Right ventricle myocardium inferior (tissue), 1 donor: ENCODE measurements around the gene PWWP3B. TPM values are rescaled to one million over a fixed set of nuclear protein-coding genes. Genes with fewer than 3 reads are reported as not detected.
"Not testable (repeated sequence)": the region's sequence is repeated elsewhere in the genome, so short reads cannot be mapped to it uniquely, and the experiment has no call there.

Experiments
- ATAC-seq: fragments of 200-7000 bp; cut with Tn5 transposase; one replicate; pipeline ENCODE4 v1.9.1; 2020; ENCODE audit warnings: mild to moderate bottlenecking, moderate library complexity
- DNase-seq: peaks from one replicate; pipeline ENCODE4 v3.0.0; 2021; ENCODE audit errors: missing footprints
- intact Hi-C: fragments of 100-400 bp; cut with DNase I; formaldehyde crosslinking; loops from one replicate; pipeline ENCODE4 v1.11.0; 2022
- long read RNA-seq: library from polyadenylated mRNA; unstranded; transcript quantifications from one replicate; pipeline ENCODE4 v2.0.0, GENCODE V29; 2021
- total RNA-seq: library from RNA; stranded (reverse); fragmentation: NEBNext Ultra II Directional; extraction: Animal tissue kit (Norgen Biotek cat#: 25700); gene quantifications from one replicate; pipeline ENCODE4 v1.2.1, GENCODE V29; 2021
- donor health status: DM: no; HTN: yes; CAD: no; lungs with severe emphysema.

PWWP3B gene
- 11.5 TPM for total RNA-seq
- long read RNA-seq, full-length matches to known transcripts = 3 of 6 reads
- long read RNA-seq, partial matches to known transcripts = 1 of 6 reads
- long read RNA-seq, other reads (novel, unspliced or antisense) = 2 of 6 reads

- peak; percentile 74 for ATAC-seq
- no peak for DNase-seq
- intact Hi-C loops = no loop called here
Measured at GRCh38 chrX:106168107-106168506, at the start of gene PWWP3B. Gene PWWP3B, plus strand, starts transcription at chrX:106168305. Its CDS starts 37,128 bp downstream, at chrX:106205433.

- no peak for ATAC-seq
- DNase-seq = no peak
- intact Hi-C loops = no loop called here
Measured at GRCh38 chrX:106139048-106139447, 29.1 kb upstream of the PWWP3B start.

DNA sequence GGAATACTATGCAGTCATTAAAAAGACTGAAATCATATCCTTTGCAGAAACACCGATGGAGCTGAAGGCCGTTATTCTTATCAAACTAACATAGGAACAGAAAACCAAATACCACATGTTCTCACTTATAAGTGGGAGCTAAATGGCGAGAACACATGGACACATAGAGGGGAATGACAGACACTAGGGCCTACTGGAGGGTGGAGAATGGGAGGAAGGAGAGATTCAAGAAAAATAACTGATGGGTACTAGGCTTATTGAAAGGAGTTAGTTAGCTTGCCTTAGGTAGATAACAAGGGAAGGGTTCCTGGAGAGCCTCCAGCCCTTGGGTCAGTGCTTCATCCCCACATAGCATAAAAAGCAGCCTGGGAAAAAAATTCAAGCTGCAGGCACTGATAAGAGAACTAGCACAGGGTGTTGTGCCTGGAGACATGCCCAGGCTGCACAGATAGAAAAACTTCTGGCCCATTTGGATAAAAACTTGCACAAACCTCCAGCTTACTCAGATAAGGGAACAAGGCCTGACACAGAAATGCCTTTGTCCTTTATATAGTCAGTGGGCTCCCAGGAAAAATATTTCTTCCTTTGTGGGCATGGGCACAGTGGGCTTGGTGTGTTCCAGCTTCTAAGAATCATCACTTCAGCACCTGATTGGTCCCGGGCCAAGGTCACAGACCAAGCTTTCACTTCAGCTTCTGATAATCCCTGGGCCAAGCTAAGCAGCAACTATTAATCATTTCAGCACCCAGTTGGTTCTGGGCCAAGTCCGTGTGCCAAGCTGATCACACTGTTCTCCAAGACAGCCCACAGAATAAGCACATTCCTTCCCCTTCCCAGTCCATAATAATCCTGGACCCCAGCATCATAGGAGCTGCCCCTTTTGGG is 23.1 kb upstream of the PWWP3B start:
- intact Hi-C loops = no loop called here
- ATAC-seq (peak; percentile 79), DNase-seq (no peak)

DNA sequence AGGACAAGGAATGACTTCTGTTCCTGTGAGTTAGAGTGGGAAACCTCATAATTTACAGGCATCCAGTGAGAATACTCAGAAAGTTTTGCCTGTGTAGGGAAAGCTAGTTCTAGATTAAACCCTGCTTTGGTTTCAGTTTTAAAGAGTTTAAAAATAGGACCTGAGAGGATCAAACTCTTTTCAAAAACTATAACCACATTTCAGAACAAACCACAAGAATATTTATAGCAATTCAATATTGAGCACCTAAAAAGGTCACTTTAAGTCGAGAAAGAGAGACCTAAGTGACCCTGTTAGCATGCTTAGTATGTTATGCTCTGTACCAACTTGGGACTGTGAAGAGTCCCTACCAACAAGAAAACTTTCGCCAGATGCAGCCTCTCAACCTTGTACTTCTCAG is 17.4 kb upstream of the PWWP3B start:
- ATAC-seq (no peak), DNase-seq (no peak)
- intact Hi-C loops = no loop called here

DNA sequence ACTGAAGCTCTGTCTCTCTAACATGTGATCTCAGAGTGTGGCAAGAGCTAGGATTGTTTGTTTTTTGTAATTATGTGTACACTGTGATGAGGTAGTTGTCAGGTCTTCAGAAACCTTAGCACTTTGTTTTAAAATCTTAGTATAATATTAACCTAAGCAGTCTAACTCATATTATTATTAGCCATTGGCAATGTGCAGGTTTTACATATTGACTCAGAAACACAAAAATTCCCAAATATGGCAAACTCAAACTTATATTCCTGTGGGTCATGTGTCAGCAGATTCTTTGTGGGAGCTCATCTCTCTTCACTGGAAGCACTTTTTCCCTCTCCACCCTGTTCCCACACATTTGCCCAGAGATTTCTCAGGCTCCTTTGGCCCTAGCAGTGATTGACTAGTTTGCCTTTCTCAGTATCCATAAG is 8.2 kb upstream of the PWWP3B start:
- intact Hi-C loops = no loop called here
- DNase-seq (no peak), ATAC-seq (no peak)

DNA sequence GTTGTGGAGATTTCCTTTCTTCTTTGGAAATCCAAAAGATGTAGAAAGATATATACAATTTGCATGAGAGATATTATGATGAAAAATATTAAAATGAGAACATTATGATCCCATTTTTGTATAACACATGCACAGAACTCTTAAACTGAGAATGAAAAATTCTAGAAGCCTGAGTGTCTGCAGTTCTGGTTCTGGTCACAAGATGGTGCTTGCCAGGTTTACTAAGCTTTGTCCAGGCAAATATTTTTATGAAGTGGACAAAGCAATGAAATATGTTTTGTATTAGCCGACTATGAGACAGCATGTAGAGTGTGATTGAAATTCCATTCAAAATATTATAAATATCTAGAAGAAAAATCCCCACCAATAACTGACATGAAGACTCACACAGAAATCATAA is 2.2 kb downstream of the PWWP3B start:
- no peak for ATAC-seq
- intact Hi-C loops = loop anchor here (5.0 kb wide), 1 partner anchor 227 kb away; no protein-coding TSS in a partner anchor

DNA sequence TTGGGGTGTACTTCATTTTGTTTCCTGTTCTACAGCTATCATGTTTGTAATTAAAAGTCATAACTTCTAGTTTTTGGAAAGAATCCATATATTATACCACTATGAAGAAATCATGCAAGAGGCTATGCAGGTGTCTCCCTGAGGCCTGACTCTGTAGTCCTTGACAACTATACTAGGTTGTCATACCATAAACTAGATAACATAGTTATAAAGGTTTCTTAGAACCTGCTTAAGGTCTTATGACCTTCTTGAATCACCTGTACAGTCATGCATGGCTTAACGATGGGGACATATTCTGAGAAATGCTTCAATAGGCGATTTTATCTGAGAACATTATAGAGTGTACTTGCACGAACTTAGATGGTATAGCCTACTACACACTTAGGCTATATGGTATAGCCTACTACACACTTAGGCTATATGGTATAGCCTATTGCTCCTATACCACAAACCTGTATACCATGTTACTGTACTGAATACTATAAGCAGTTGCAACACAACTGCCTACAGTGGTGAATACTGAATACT is 3.3 kb downstream of the PWWP3B start:
- intact Hi-C loops = loop anchor here (5.0 kb wide), 1 partner anchor 226 kb away; no protein-coding TSS in a partner anchor
- DNase-seq (no peak), ATAC-seq (no peak)

More for the DNA sequence above, 2.2 kb downstream of the PWWP3B start:
- no peak for DNase-seq

- intact Hi-C loops = no loop called here
- DNase-seq (peak; percentile 82), ATAC-seq (peak; percentile 89)
Measured at GRCh38 chrX:106177106-106177981, 9.2 kb downstream of the PWWP3B start.

DNA sequence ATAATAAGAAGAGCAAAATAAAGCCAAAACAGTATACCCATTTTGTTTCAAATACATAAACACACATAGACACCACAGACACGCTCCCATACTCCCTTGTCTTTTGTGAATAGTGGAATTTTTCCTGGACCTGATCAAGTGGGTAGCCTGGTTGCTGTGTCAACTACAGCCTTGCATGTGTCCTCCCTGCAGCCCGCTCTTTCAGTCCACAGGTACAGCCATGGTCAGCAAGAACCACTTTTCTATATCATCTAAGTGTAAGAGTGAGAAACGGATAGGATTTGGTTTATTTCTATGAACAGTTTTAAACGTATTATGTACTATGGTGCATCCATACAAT is 9.8 kb downstream of the PWWP3B start:
- intact Hi-C loops = no loop called here
- ATAC-seq (no peak), DNase-seq (no peak)

DNA sequence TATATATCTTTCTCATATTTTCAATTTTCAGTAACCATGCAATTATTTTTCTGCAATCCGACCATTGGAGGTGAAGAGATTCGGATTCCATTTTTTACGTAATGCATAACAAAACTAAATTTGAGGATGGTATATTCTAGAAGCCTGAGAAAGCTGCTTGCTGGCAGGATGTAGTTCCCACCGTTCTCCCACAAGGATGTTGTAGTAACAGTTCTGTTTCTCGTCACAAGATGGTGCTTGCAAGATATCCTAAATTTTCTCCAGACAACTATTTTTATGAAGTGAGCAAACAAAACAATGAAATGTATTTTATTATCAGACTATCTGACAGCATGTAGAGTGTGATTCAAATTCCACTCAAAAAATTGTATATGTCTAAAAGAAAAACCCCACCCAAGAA is 10.7 kb downstream of the PWWP3B start:
- DNase-seq (no peak), ATAC-seq (no peak)
- intact Hi-C loops = no loop called here

GRCh38 chrX:106183685-106184084 is 15.6 kb downstream of the PWWP3B start:
- intact Hi-C loops, ATAC-seq, DNase-seq: not testable (repeated sequence)

DNA sequence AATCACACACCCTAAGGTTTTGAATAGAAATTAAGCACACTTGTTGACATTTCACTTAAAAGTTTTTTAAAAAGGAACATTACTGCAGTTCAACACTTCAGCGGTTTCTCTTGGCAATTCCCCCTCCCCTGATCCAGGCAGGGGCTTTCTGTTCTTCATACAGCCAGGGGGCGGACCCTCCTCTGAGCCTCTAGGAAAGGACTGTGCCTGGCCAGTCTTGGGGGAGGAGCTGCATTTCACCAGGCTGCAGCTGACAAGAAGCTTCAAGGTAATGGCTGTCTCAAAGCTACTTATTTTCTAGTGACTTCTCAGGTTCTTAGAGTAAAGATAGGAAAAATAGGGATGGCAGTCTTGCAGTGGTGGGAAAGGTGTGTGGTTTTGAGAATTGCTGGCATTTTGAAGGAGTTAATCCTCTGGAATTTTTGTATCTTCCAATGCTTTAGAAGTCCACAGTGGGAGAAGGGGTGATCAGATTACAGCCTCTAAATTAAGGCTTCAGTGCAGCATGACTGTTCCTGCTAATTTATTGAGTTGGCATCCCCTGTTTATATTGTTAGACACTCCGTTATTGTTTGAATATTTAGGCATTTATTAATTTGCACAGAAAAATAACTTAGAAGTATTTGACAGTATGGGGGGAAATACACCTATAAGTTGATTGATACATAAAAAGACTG is 33.5 kb downstream of the PWWP3B start:
- DNase-seq (no peak), ATAC-seq (no peak)
- intact Hi-C loops = no loop called here

- ATAC-seq (no peak), DNase-seq (no peak)
- intact Hi-C loops = no loop called here
Measured at GRCh38 chrX:106203315-106203714, 35.2 kb downstream of the PWWP3B start.

DNA sequence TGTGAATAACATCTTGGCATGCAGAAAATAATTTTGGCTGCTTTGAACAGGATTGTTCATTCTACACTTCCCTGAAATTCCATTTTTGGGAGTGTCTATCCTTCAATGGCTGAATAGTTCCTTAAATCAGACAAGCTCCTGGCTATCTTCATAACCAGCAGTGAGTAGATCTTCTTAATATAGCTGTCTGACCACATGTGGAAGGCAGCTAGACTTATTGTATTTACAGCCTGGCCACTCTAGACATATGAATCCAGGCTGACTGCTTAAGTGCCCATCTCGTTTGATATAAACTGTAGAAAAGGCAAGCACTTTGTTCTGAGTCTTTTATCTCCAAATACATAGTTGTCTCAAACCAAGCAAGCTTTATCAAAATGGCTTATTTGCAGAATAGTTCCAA is 40.0 kb downstream of the PWWP3B start:
- DNase-seq (no peak), ATAC-seq (no peak)
- intact Hi-C loops = no loop called here

Other genes with a start within 250 kb of the PWWP3B start
- gene SERPINA7, start 129.6 kb upstream of the PWWP3B start, total RNA-seq = not detected